Measurements from ENCODE around the gene RPL29.

The RPL29 gene

DNA sequence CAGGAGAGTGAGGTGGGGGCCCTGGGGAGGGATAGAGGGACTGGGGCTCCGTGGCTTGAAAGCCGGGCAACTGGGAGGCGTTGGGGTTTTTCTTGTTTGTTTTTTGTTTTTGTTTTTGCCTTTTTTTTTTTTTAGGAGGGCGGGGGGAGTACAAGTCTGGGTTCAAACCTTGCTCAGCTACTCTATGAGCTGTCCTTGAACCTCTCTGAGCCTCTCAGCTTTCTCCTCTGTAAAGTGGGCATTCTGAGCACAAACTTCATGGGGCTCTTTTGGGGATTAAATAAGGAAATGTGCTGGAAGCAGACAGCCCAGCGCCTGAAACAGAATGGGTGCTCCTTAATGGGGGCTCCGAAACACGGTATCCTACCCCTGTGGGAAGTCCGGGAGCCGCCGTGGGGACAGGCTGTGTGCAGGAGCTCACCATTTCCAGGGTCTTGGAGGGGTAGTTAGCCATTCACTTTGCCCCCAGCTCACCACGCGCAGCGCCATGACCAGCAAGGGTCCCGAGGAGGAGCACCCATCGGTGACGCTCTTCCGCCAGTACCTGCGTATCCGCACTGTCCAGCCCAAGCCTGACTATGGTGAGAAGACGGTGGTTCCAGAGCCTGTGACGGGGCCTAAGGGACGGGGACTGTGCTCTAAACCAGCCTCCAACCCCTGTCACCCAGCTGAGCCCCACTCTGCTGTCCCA lies 12.0 kb downstream of the RPL29 start:
- DNase-seq (ENCODE audit: low spot score) (no peak), FAIRE-seq (no peak)

DNA sequence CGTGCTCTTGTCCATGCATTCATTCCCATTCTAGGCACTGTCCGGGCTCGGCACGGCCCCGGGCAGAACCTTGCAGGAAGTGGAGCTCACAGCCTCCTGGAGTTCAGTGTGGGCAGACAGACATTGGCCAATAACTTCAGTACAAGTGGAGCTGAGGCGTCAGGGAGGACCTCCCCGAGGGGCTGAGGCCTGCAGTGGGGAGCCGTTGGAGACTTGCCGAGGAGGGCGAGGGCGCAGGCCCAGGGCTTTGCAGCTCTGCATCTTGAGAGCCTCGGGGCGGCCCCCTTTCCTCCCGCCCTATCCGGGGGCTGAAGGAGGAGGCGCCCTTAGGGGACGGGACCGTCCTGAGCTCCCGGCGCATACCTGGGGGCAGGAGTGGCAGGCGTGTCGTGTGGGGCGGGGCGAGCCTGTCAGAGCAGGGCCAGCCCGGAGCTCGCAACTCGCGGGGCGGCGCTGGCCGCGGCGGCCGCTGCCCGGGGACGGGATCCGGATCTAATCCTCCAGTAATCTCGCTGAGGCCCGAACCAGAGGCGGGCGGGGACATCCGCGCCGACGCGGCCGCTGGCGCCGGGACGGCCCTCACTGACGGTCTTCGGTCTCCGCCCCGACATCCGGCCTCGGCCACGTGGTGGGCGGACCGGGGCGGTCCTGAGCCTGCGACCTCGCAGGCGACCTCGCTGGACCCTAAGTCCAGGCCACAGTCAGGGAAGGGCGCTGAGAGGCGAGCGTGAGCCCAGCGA lies 12.7 kb downstream of the RPL29 start, which contains the start of gene ACY1:
TSS of gene ACY1 (plus strand) at position 698 of the 740 bp plus-strand sequence. CDS start 530 bp downstream, outside the sequence.
- peak; percentile 58 for FAIRE-seq

DNA sequence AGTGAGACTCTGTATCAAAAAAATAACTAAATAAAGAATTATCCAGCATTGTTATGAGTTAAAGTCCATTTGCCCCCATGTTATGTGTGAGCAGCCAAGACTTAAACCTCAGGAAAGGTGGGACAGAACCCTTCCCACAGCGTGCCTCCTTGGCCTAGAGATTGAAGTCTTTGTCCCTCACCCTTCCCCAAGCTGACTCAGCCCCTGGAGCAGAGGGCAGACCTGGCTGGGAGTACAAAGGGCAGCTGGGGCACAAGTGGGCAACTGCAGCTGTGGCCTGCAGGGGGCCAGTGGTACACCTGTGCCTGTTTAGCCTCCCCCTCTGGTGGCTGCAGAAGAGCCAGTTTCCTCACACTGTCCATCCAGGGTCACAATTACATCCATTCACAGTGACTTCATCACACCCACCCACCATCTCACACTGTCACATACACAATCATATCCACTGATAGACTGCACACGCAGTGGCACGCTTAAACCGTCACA lies 13.3 kb downstream of the RPL29 start:
- peak; percentile 86 for DNase-seq (ENCODE audit: low spot score)

More for the DNA sequence above, 12.7 kb downstream of the RPL29 start, which contains the start of gene ACY1:
- DNase-seq (ENCODE audit: low spot score) = peak; percentile 92

DNA sequence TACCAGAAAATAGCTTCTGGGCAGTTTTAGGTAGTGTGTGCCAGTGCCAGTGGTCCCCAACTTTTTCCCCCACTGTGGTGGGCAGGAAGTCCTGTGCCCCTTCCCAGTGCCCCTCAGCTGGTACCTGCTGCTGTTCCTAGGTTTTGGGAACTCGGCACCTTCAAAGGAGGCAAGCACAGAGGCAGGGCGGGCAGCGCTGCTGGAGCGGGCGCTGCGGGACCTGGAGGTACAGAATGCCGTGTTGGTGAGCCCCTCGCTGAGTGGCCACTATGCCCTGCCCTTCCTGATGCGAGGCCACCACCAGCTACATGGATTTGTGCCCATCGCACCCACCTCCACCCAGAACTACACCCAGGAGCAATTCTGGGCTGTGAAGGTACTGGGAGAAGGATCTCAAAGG lies 15.4 kb downstream of the RPL29 start:
- no peak for FAIRE-seq
- no peak for DNase-seq (ENCODE audit: low spot score)

More for the DNA sequence above, 13.3 kb downstream of the RPL29 start:
- FAIRE-seq = peak; percentile 80

DNA sequence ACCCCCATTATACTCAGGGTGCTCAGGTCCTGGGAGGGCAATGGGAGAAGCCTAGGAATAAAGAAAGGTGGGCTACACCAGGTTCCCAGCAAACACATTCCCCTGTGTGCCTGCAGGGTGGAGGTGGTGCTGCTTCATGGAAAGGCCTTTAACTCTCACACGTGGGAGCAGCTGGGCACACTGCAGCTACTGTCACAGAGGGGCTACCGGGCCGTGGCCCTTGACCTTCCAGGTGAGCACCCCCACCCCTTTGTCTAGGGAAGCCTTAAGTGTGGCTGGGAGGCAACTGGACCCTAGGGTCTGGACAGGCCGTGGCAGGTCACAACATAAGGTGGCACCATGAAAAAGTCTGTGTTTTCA lies 17.6 kb downstream of the RPL29 start:
- DNase-seq (ENCODE audit: low spot score) (no peak), FAIRE-seq (no peak)

GRCh38 chr3:51977446-51978142 lies 18.1 kb downstream of the RPL29 start:
- FAIRE-seq (no peak), DNase-seq (ENCODE audit: low spot score) (no peak)

- FAIRE-seq = no peak
- DNase-seq (ENCODE audit: low spot score) = peak; percentile 81
Observed at GRCh38 chr3:51975852-51976549, 19.7 kb downstream of the RPL29 start.

DNA sequence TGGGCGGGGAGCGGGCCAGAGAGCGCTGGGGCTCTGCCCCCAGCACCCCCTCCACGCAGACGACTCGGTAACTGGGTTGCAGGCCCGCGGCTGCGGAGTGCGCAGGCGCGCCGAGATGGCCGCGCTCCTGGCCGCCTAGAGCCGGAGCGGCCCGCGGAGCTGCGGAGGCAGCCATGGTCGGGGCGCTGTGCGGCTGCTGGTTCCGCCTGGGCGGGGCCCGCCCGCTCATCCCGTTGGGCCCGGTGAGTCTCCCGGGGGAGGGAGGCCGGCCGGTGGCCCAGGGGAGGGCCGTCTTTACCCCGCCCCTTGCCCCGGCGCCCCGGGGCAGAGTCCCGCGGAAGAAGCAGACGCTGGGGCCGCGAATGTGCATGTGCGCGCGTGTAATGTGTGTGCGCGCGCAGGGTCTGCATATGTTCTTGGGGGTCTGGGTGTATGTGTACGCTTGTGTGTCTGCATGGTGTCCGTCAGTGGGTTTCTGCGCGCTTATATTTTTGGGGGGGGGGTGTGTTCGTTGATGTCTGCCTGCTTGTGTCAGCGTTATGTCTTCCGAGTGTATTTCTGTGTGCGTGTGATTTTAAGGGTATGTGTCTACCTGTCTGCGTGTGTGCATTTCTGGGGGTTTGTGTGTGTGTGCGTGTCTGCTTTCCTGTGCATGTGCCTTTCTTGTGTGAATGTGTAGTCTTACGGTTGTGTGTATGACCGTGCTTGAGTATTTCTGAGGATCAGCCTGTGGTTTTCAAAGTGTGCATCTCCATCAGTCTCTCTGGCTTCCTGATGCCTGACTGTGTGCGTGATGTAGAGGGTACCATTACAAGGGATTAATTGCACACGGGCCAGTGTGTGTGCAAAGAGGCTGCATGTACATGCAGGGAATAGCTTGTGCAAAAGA lies 20.5 kb downstream of the RPL29 start, which contains the start of gene ABHD14A:
TSS of gene ABHD14A (plus strand) at position 102 of the 889 bp plus-strand sequence. CDS start at position 174, 72 bp downstream.
- DNase-seq (ENCODE audit: low spot score) (peak; percentile 88), FAIRE-seq (peak; percentile 42)

- FAIRE-seq (no peak), DNase-seq (ENCODE audit: low spot score) (no peak)
Observed at GRCh38 chr3:51974277-51974962, 21.3 kb downstream of the RPL29 start.

GRCh38 chr3:51971350-51971749 lies 24.3 kb downstream of the RPL29 start:
- FAIRE-seq (no peak), DNase-seq (ENCODE audit: low spot score) (no peak)

DNA sequence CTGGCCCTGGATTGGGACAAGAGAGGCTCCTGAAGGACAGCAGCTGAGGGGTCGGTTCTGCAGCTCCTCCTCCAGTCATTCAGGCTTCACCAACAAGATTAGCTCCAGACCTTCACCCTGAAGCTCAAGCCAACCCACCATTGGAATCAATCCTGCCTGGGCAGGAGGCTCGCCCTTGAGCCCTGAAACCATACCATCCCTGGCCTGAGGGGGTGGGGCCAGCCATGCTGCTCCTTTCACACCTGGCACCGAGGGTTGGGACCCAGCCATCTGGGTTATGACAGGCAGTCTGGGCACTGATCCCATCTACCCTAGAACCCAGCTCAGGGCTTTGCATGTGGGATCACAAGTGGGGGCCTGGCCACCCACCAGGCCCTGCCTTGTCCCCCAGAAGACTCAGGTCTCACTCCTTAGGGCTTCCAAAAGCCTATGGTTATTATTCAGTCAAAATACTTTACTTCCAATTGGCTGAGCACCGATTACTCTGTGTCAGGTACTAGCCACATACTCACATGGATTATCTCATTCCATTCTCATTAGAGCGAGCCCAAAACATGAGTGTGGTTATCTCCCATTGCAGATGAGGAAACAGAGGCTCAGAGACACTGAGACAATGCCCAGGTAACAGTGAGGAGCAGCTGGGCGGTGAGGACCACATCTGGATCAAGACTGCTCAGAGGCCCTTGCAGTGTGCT lies 24.9 kb downstream of the RPL29 start:
- DNase-seq (ENCODE audit: low spot score) = no peak
- FAIRE-seq = no peak

GRCh38 chr3:51969841-51970240 lies 25.9 kb downstream of the RPL29 start:
- FAIRE-seq (no peak), DNase-seq (ENCODE audit: low spot score) (no peak)

- FAIRE-seq (peak; percentile 42), DNase-seq (ENCODE audit: low spot score) (no peak)
Observed at GRCh38 chr3:51968883-51969678, 26.6 kb downstream of the RPL29 start.

DNA sequence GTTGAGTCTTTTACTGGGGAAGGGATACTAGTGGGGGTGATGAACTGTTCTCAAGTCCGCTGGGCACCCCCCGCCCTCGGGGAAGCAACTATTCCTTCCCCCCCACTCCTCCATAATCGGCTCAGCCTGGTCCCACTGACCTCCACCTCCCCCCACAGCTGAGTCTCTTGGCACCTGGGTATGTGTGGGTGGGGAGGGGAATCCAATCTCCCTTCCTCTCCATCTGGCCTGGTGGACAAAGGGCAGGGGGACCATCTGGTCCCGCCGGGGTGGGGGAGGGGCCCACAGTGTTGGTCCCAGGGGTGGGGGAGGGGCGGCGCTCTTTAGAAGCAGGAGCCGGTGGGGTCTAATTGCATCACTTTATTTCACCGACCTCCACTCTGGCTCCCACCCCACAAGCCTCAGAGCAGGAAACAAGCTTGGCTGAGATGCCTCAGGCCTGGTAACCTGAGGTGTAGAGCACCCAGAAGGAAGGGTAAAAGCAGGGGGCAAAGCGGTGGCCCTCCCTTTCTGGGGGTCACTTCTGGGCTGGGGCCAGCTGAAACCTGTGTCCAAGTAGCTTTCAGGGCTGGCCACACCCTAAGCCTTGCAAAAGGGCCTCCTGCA lies 27.4 kb downstream of the RPL29 start:
- FAIRE-seq = no peak
- no peak for DNase-seq (ENCODE audit: low spot score)

- FAIRE-seq = no peak
- peak; percentile 83 for DNase-seq (ENCODE audit: low spot score)
Observed at GRCh38 chr3:51967384-51968169, 28.1 kb downstream of the RPL29 start, which contains the start of gene PCBP4. PCBP4 (minus strand) TSS chr3:51967454; CDS start chr3:51961240, 6,214 bp downstream.

GRCh38 chr3:51966922-51967383 lies 28.7 kb downstream of the RPL29 start:
- FAIRE-seq = peak; percentile 66

GRCh38 chr3:51966486-51966885 lies 29.2 kb downstream of the RPL29 start:
- FAIRE-seq (peak; percentile 37), DNase-seq (ENCODE audit: low spot score) (no peak)

More at GRCh38 chr3:51966922-51967383, 28.7 kb downstream of the RPL29 start:
- no peak for DNase-seq (ENCODE audit: low spot score)
